ENCODE results near the gene DGKQ. TPM values are rescaled to one million over a fixed set of nuclear protein-coding genes. Genes with fewer than 3 reads are reported as not detected.
"Not testable (repeated sequence)": the region's sequence is repeated elsewhere in the genome, so short reads cannot be mapped to it uniquely, and the experiment has no call there.

The DGKQ gene
- total RNA-seq, 1 donor from 2014 or later = 12.0 TPM

DNA sequence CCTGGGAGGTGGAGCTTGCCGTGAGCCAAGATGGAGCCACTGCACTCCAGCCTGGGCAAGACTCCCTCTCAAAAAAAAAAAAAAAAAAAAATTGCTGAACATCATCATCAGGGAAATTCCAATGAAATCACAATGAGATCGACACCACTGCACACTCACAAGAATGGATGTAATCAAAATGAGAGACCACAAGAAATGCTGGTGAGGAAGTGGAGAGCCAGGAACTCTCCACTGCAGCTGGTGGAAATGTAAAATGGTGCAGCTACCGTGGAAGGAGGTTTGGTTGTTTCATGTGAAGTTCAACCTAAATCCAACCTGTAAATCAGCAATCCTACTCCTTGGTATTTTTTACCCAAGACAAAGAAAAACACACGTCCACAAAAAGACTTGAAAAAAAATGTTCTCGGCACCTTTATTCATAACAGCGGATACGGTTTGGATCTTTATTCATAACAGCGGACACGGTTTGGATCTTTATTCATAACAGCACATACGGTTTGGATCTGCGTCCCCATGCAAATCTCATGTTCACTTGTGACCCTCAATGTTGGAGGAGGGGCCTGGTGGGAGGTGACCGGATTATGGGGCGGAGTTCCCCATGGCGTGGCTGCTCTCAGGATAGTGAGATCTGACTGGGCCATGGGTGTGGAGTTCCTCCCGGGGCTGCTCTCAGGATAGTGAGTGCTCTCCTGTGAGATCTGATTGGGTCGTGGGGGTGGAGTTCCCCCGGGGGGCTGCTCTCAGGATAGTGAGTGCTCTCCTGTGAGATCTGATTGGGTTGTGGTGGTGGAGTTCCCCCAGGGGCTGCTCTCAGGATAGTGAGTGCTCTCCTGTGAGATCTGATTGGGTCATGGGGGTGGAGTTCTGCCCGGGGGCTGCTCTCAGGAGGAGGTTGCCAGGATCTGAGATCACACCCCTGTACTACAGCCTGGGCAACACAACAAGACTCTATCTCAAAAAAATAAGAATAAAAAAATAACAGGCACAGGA lies 49.0 kb downstream of the DGKQ start:
- ATAC-seq = no peak

- ATAC-seq = no peak
Measured at GRCh38 chr4:921830-922331, 51.5 kb downstream of the DGKQ start.

GRCh38 chr4:919004-919680 lies 54.2 kb downstream of the DGKQ start:
- not testable (repeated sequence) for ATAC-seq

GRCh38 chr4:918591-918990 lies 54.8 kb downstream of the DGKQ start:
- not testable (repeated sequence) for ATAC-seq

DNA sequence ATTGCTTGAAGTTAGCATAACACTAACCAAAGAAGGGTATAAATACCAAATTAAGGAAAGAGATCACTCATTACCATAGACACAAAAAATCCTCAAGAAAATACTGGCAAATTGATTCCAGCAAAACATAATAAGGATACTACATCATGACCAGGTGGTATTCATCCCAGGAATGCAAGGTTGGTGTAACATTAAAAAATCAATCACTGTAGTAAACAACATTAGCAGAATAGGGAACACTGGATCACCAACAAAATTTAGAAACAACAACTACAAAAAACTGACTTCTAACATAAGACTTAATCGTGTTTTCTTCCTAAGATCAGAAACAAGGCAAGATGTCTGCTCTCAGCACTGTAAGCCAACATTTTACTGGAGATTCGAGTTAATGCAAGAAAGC lies 55.4 kb downstream of the DGKQ start:
- no peak for ATAC-seq

GRCh38 chr4:917466-917865 lies 55.9 kb downstream of the DGKQ start:
- no peak for ATAC-seq

- no peak for ATAC-seq
Measured at GRCh38 chr4:915595-915994, 57.8 kb downstream of the DGKQ start.

DNA sequence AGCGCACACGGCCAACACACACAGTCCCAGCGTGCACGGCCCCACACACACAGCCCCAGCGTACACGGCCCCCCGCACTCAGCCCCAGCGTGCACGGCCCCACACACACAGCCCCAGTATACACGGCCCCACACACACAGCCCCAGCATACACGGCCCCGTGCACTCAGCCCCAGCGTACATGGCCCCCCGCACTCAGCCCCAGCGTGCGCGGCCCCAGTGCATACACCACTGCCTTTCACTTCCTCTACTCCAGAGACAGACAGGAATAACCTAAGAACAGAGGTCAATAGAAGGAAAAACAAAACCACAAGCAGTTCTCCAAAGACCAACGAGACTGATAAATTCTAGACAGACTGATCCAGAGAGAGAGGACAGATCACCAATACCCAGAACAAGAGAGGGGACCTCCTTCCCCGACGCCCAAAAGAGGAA lies 58.3 kb downstream of the DGKQ start:
- ATAC-seq = no peak

DNA sequence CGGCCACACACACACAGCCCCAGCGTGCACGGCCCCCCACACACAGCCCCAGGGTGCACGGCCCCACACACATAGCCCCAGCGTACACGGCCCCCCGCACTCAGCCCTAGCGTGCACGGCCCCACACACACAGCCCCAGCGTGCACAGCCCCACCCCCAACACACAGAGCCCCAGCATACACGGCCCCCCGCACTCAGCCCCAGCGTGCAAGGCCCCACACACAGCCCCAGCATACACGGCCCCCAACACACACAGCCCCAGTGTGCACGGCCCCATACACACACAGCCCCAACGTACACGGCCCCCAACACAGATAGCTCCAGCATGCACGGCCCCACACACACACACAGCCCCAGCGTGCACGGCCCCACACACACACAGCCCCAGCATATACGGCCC lies 58.8 kb downstream of the DGKQ start:
- ATAC-seq = no peak

DNA sequence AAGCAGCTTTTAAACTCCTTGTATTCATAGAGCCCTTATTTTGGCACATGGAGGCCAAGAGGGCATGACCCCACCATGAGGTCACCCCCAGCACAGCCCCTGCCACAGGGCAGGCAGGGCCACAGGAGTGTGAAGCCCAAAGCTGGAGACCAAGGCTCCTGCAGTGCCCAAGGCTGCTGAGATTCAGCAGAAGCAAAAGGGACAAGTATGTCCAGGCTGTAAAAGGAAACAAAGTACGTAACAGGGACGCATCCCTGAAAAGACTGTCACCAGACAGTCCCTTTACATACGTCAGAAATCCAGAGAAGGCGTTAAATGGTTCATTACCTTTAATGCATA lies 60.1 kb downstream of the DGKQ start:
- no peak for ATAC-seq

DNA sequence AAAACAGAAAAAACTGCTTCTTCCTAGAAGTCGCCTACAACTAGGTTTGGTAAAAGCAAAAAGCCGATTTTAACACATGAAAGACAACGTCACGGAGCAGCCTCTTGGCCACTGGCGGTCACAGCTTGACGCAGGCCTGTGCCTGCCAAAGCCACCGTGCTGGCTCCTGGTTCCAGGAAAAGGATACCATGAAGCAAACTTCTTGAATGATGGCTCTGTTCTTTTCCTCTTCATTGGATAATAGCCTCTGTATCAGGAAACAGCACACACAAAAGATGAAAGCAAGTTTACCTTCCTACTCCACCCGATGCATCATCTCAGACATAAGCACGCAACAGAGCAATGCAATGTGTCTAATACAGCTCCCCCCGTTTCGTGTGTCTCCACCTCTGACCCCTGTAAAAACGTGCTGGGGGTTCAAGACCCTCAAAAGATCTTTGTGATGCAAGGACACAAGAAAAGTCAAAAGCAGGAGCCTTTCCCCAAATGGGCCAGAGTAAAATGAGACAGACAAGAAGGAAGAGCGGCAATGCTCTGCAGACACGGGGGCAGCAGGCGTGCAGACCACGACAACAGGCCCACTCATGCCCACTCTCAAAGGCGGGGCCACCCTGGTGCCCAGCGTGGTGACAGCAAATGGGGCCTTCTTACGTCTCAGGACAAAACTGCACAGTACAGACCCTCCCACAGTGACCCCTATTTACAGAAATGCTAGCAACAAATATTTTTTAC lies 60.7 kb downstream of the DGKQ start:
- peak; percentile 86 for ATAC-seq

DNA sequence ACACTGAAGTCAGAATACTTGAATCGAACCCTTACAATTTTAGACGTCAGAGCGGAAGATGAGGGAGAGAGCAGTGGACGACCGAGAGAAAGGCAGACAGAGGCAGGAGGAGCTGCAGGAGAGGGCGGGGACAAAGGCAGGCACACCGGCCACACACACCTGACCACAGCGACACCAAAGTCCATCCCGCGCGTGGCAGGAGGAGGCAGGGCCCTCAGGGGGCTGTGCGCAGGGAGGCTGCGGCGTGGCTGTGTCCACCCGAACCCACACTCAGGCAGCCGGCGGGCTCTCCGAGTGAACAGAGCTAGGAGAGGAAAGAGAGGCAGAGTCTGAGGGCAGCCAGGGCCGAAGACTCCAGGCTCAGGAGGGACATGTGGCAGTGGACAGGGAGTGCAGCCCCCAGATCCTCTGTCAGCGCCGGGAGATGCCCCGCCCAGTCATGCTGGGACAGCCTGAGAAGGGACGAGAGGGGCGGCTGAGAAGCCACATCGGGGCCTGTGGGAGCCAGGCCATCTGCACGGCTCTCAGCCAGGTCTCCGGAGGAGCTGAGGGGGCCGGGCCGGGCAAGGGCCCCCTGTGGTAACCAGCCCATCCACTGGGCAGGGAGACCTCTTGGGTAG lies 61.4 kb downstream of the DGKQ start:
- ATAC-seq = no peak

DNA sequence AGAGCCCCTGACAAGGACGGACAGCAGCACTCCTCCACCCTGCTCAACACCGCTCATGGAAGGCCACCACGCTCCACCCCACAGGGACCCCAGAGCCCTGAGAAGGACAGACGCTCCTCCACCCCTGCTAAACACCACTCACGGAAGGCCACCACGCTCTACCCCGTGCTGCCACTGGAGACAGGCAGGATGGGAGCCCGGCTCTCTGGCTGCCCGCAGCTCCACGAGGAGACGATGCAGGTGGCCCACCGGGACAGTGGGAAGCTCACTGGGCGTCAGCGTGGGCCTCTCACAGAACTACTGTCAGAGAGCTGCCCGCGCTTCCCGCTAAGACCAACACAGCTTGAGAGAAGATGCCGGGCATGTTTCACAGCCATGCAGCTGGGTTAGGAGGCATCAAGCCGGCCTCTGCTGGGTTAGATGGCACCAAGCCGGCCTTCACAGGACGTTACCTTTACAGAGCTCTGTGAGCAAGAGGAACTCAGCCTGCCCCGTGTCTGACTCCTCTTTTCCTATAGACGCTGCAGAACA lies 62.1 kb downstream of the DGKQ start:
- ATAC-seq = no peak

GRCh38 chr4:910366-911091 lies 62.8 kb downstream of the DGKQ start:
- no peak for ATAC-seq

- no peak for ATAC-seq
Measured at GRCh38 chr4:909821-910220, 63.5 kb downstream of the DGKQ start.

DNA sequence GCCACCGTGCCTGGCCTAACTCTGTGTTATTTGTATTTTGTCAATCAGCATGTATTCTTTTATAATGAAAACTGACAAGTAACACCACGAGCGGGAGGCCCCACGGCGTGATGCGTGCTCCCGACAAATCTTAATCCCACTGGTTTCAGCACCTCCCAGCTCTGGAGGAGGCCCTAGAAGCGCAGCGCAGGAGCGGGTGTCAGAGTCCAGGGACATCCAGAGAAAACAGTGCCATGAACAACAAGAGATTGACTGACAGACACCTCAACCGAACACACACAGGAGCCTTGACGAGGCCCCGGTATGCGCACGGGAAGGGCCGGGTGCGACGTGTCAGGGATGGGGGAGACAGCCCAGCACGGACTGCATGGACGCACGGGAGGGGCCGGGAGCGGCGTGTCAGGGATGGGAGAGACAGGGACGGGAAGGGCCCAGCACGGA lies 64.2 kb downstream of the DGKQ start:
- ATAC-seq = no peak

Other genes starting within 250 kb of the DGKQ start
- gene CPLX1, start 147.4 kb downstream of the DGKQ start, total RNA-seq = 0.92 TPM
- 69.1 TPM for gene GAK, start 41.3 kb downstream of the DGKQ start, total RNA-seq
- gene TMEM175, start 41.1 kb downstream of the DGKQ start, total RNA-seq = 11.2 TPM
- gene IDUA, start 13.5 kb upstream of the DGKQ start, total RNA-seq = 8.8 TPM
- gene SLC26A1, start 19.8 kb upstream of the DGKQ start, total RNA-seq = not detected
- 2.2 TPM for gene FGFRL1, start 38.1 kb upstream of the DGKQ start, total RNA-seq
- 1.4 TPM for gene RNF212, start 140.0 kb upstream of the DGKQ start, total RNA-seq
- gene SPON2, start 199.0 kb upstream of the DGKQ start, total RNA-seq = 9.4 TPM